Left lung (tissue), 10 donors: ENCODE measurements around the gene CEP131. TPM values are rescaled to one million over a fixed set of nuclear protein-coding genes. Genes with fewer than 3 reads are reported as not detected.

Experiments
- ATAC-seq: fragments of 200-7000 bp; cut with Tn5 transposase; one replicate; pipeline ENCODE4 v1.9.1; 2020; ENCODE audit warnings: moderate library complexity
- DNase-seq, 4 donors: peaks; one replicate each; pipeline ENCODE4 v3.0.0-alpha.2; 2013 to 2020
- H3K27ac ChIP-seq, 2 donors: fragments of 200-600 bp; sonication (generic) in 1 of 2; one replicate each; pipeline versions ENCODE4 v1.5.0 to v1.8.0; 2020 to 2021
- H3K27me3 ChIP-seq, 2 donors: fragments of 200-600 bp; sonication (generic) in 1 of 2; one replicate each; pipeline versions ENCODE4 v1.5.0 to v1.8.0; 2020 to 2021
- H3K36me3 ChIP-seq, 2 donors: fragments of 200-600 bp; sonication (generic) in 1 of 2; one replicate each; pipeline versions ENCODE4 v1.5.0 to v1.8.0; 2020 to 2021
- H3K4me1 ChIP-seq, 2 donors: fragments of 200-600 bp; one replicate each; pipeline ENCODE4 v1.8.0; 2021
- H3K4me3 ChIP-seq, 2 donors: fragments of 200-600 bp; sonication (generic) in 1 of 2; one replicate each; pipeline versions ENCODE4 v1.5.0 to v1.8.0; 2020 to 2021; ENCODE audit warnings: mild to moderate bottlenecking in 1 of 2
- H3K9me3 ChIP-seq, 2 donors: fragments of 200-600 bp; sonication (generic) in 1 of 2; one replicate each; pipeline versions ENCODE4 v1.5.0 to v1.8.0; 2020 to 2021
- intact Hi-C, 2 donors: fragments of 100-400 bp; cut with DNase I; formaldehyde crosslinking; loops; one replicate each; pipeline versions ENCODE4 v1.11.2 to v1.14.2; 2022
- polyA plus RNA-seq, 6 donors: library from polyadenylated mRNA; unstranded; fragments of 120-200 nt; gene quantifications; one replicate each; pipeline ENCODE4 v1.2.1, GENCODE V29; 2013; ENCODE audit not compliant: insufficient read length in 6 of 6
- total RNA-seq, 2 donors: library from RNA; stranded (reverse); fragmentation: NEBNext Ultra II Directional; extraction: Animal tissue kit (Norgen Biotek cat#: 25700); gene quantifications; one replicate each; pipeline ENCODE4 v1.2.1, GENCODE V29; 2021
- TF ChIP-seq, protein P1 (sequence below), 2 donors: fragments of 200-600 bp; sonication (generic) in 1 of 2; IDR thresholded peaks; one replicate each; pipeline versions ENCODE4 v1.5.0 to v1.8.0; 2021; ENCODE audit warnings: antibody characterized with exemption in 2 of 2
- donor health status: DM: no; HTN: yes; CAD: no.
- donor health status: DM: no; HTN: no; CAD: no.

CEP131 gene
- total and polyA plus RNA-seq, 8 donors, result 7.7 to 21.0 (median 16.9) TPM

DNA sequence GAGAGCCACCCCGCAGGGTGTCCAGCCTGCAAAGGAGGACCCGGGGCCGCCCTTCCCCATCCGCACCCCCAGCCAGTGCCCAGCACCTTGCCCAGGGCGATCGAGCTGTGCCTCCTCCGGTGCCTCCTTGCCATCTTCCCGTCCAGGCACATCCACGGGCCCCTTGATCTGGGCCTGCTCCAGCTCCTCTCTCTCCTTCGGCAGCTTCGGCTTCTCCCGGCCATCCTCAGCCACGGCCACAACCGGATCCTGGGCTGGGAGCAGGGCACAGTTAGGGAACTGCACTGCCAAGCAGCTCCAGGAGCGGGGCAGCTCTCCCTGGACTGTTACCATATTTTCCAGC, 30.2 kb upstream of the CEP131 start:
- Histone ChIP-seq H3K4me3 (no peak overlapping the region), H3K36me3 (peaks cover 0 to 67% of the 10 kb centered on the region in 2 donors), H3K27me3 (no peaks in the 10 kb centered on the region), H3K9me3 (no peaks in the 10 kb centered on the region), H3K27ac (no peak overlapping the region), H3K4me1 (peaks cover 12 to 19% of the 10 kb centered on the region in 2 donors)
- DNase-seq (no peak), ATAC-seq (no peak)
- intact Hi-C loops, result loop anchor here in 1 of 2 donors (5.0 to 10.0 kb wide), 2 partner anchors 229 to 352 kb away; no protein-coding TSS in a partner anchor
- TF ChIP-seq, protein P1, sequence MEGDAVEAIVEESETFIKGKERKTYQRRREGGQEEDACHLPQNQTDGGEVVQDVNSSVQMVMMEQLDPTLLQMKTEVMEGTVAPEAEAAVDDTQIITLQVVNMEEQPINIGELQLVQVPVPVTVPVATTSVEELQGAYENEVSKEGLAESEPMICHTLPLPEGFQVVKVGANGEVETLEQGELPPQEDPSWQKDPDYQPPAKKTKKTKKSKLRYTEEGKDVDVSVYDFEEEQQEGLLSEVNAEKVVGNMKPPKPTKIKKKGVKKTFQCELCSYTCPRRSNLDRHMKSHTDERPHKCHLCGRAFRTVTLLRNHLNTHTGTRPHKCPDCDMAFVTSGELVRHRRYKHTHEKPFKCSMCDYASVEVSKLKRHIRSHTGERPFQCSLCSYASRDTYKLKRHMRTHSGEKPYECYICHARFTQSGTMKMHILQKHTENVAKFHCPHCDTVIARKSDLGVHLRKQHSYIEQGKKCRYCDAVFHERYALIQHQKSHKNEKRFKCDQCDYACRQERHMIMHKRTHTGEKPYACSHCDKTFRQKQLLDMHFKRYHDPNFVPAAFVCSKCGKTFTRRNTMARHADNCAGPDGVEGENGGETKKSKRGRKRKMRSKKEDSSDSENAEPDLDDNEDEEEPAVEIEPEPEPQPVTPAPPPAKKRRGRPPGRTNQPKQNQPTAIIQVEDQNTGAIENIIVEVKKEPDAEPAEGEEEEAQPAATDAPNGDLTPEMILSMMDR (IDR thresholded peaks at IDR 0.05), result no peak

DNA sequence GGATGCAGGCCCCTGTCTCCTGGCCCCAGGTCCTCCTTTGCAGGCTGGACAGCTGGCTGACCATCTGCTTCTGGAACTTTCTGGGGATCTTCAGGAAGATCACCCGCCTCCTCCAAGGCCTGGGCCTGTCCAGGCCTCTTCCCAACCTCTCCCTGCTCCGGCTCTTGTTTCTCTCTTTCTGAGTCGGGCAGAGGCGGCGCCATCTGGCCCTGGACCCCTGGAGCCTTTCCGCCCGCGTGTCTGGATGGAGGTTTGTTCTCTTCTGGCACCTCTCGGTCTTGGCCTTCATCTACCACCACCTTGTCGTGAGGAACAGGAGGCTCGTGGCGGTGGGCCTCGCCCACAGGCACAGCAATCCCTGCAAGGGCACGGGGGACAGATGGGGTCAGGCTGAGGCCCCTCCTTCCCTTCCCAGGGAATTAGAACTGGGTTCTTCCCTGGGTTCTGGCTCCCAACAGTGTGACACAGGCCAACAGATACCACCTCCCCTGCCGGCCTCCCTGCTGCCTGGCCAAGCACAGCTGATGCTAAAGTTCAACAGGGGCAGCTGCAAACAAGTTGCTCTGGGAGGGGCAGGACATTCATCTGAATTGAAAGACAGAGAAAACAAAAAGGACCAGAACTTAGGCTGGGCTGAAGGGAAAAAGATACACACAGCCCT, 29.7 kb upstream of the CEP131 start:
- H3K4me1 ChIP-seq, result peaks cover 12 to 19% of the 10 kb centered on the region in 2 donors
- no peak overlapping the region for H3K27ac ChIP-seq
- intact Hi-C loops, result loop anchor here in 1 of 2 donors (5.0 to 10.0 kb wide), 2 partner anchors 230 to 352 kb away; no protein-coding TSS in a partner anchor
- ATAC-seq (no peak), DNase-seq (peak in 1 of 4 donors; percentile 54)
- H3K9me3 ChIP-seq, result no peaks in the 10 kb centered on the region
- H3K36me3 ChIP-seq, result peaks cover 0 to 62% of the 10 kb centered on the region in 2 donors
- H3K4me3 ChIP-seq, result no peak overlapping the region
- TF ChIP-seq, protein P1 (IDR thresholded peaks at IDR 0.05), result no peak
- H3K27me3 ChIP-seq, result no peaks in the 10 kb centered on the region

DNA sequence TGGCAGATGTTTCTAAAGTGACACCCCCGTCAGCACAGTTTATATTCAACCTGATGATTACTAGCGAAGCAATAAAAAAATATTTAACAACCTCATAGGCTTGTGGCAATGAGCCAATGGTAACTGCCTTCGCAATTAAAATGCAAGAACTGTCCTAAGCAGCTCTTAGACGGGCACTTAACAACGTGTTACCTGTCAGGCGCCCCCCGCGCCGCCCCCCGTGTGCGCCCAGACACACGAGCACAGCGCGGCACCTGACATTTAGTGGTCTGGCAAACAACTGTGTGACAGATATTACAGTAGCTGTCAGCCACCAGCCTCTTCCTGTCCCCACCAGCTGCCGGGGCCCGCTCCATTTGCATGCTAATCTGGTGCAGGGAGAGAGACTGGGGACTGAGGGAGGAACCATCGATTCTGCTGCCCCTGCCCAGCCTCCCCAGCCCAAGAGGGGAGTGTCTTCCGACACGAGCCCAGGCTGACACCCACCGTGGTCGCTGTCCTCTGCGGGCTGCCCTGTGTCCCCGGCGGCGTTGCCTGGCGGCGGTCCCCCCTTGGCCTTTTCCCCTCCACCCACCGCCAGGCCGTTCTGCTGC, 29.0 kb upstream of the CEP131 start:
- TF ChIP-seq, protein P1 (IDR thresholded peaks at IDR 0.05), result no peak
- ATAC-seq (no peak), DNase-seq (peak in 3 of 4 donors; percentile 24 to 62 (median 33))

DNA sequence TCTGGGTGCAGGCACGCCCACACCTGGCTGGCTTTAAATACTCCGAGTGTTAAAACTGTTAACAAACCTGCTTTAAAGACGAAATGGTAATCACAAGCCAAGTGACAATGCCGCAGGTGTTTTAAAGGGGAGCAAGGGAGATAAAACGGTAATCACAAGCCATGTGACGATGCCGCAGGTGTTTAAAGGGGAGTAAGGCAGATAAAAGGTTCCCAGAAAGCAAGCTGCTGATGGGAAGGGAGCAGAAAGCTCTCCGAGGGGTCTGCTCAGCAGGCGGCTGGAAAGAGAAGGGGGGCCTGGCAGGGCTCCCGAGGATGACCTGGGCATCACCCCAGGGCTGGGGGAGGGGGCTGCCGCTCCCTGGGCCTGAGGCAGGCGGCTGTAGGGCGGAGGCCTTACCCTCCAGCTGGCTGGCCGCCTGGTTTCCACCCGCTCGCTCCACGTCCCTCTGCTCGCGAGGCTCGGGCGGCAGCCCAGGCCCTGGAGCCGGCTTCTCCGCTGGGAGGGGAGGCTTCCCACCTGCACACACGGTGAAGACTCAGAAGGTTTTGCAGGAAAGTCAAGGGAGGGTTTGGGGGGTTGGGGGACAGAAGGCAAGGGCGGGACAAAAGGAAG, 28.4 kb upstream of the CEP131 start:
- no peak overlapping the region for H3K27ac ChIP-seq
- DNase-seq (peak in 1 of 4 donors; percentile 76), ATAC-seq (no peak)
- H3K36me3 ChIP-seq, result peaks cover 0 to 61% of the 10 kb centered on the region in 2 donors
- peaks cover 12 to 17% of the 10 kb centered on the region in 2 donors for H3K4me1 ChIP-seq
- H3K27me3 ChIP-seq, result no peaks in the 10 kb centered on the region
- no peaks in the 10 kb centered on the region for H3K9me3 ChIP-seq
- intact Hi-C loops, result loop anchor here in 1 of 2 donors (5.0 to 10.0 kb wide), 2 partner anchors 231 to 354 kb away; no protein-coding TSS in a partner anchor
- TF ChIP-seq, protein P1 (IDR thresholded peaks at IDR 0.05), result no peak
- no peak overlapping the region for H3K4me3 ChIP-seq

More for the DNA sequence above, 29.0 kb upstream of the CEP131 start:
- Histone ChIP-seq H3K9me3 (no peaks in the 10 kb centered on the region), H3K27me3 (no peaks in the 10 kb centered on the region), H3K27ac (no peak overlapping the region), H3K4me3 (no peak overlapping the region), H3K36me3 (peaks cover 0 to 61% of the 10 kb centered on the region in 2 donors), H3K4me1 (peaks cover 12 to 19% of the 10 kb centered on the region in 2 donors)
- intact Hi-C loops, result loop anchor here in 1 of 2 donors (5.0 to 10.0 kb wide), 2 partner anchors 230 to 353 kb away; no protein-coding TSS in a partner anchor
